Ishikawa (cell line): ENCODE results near the gene SUPT6H.
A peak's percentile ranks its signal among the peaks of the same experiment; 100 is the strongest.

ENCODE experiments used
- CEBPB ChIP-seq: IDR thresholded peaks from 2 replicates; pipeline ENCODE4 v1.6.1; 2012
- CREB1 ChIP-seq: IDR thresholded peaks from 2 replicates; pipeline ENCODE4 v1.6.1; 2012; ENCODE audit warnings: low read depth
- EGR1 ChIP-seq: IDR thresholded peaks from 2 replicates; pipeline ENCODE4 v1.6.1; 2012
- EP300 ChIP-seq: IDR thresholded peaks from 2 replicates; pipeline ENCODE4 v1.6.1; 2012; ENCODE audit warnings: borderline replicate concordance
- FOXM1 ChIP-seq: IDR thresholded peaks from 2 replicates; pipeline ENCODE4 v1.6.1; 2012; ENCODE audit warnings: low read depth, borderline replicate concordance
- MAX ChIP-seq: IDR thresholded peaks from 2 replicates; pipeline ENCODE4 v1.6.1; 2012
- NFIC ChIP-seq: IDR thresholded peaks from 2 replicates; pipeline ENCODE4 v1.6.1; 2012
- RAD21 ChIP-seq: IDR thresholded peaks from 2 replicates; pipeline ENCODE4 v1.6.1; 2012; ENCODE audit warnings: low read depth
- REST ChIP-seq: IDR thresholded peaks from 2 replicates; pipeline ENCODE4 v1.6.1; 2012; ENCODE audit warnings: low read depth, mild to moderate bottlenecking
- TAF1 ChIP-seq: IDR thresholded peaks from 2 replicates; pipeline ENCODE4 v1.6.1; 2012; ENCODE audit warnings: low read depth, mild to moderate bottlenecking
- TCF12 ChIP-seq: IDR thresholded peaks from 2 replicates; pipeline ENCODE4 v1.6.1; 2012; ENCODE audit warnings: low read depth
- TEAD4 ChIP-seq: IDR thresholded peaks from 2 replicates; pipeline ENCODE4 v1.6.1; 2012
- USF1 ChIP-seq: IDR thresholded peaks from 2 replicates; pipeline ENCODE4 v1.6.1; 2012
- YY1 ChIP-seq: IDR thresholded peaks from 2 replicates; pipeline ENCODE4 v1.6.1; 2012; ENCODE audit warnings: low read depth
- ZBTB7A ChIP-seq: IDR thresholded peaks from 2 replicates; pipeline ENCODE4 v1.6.1; 2012; ENCODE audit warnings: low read depth

The SUPT6H gene

GRCh38 chr17:28710861-28711722 is 49.1 kb downstream of the SUPT6H start:
- TF ChIP-seq EGR1 (no peak), TEAD4 (no peak), ZBTB7A (peak; percentile 50; the same call in 1 of the 2 replicates), CREB1 (no peak), CEBPB (no peak), TCF12 (no peak; the same call in 1 of the 2 replicates), RAD21 (no peak), YY1 (no peak), REST (no peak), MAX (peak; percentile 76), EP300 (0 out of 2 replicates have a peak, but pooled peaks have one; percentile 23), FOXM1 (no peak), TAF1 (peak; percentile 68), NFIC (no peak), USF1 (no peak)

GRCh38 chr17:28711723-28712031 is 49.7 kb downstream of the SUPT6H start, which contains the start of gene PROCA1:
TSS of gene PROCA1 (minus strand) at chr17:28711888. CDS start at chr17:28711660, 228 bp downstream.
- TF ChIP-seq USF1 (no peak), TEAD4 (no peak), NFIC (no peak), EP300 (no peak), ZBTB7A (no peak), MAX (no peak), RAD21 (no peak), CREB1 (no peak), TAF1 (no peak), EGR1 (no peak), FOXM1 (no peak), TCF12 (no peak)

GRCh38 chr17:28712032-28712704 is 50.2 kb downstream of the SUPT6H start:
- TF ChIP-seq MAX (no peak), RAD21 (no peak), EGR1 (no peak), EP300 (no peak), YY1 (no peak), USF1 (no peak), ZBTB7A (no peak), FOXM1 (no peak), REST (no peak), TCF12 (no peak), CEBPB (no peak), TAF1 (no peak), NFIC (no peak), TEAD4 (no peak), CREB1 (no peak)

- TF ChIP-seq REST (no peak), EP300 (no peak), USF1 (no peak), FOXM1 (no peak), TCF12 (no peak), TEAD4 (no peak), YY1 (no peak), CREB1 (no peak), CEBPB (no peak), EGR1 (no peak)
These were observed 50.9 kb downstream of the SUPT6H start for GRCh38 chr17:28712705-28713415.
